ENCODE measurements around the gene TRIM68. TPM values are rescaled to one million over a fixed set of nuclear protein-coding genes. Genes with fewer than 3 reads are reported as not detected.

The TRIM68 gene
- total RNA-seq, 1 experiment from 2014 or later: 5.7 TPM

DNA sequence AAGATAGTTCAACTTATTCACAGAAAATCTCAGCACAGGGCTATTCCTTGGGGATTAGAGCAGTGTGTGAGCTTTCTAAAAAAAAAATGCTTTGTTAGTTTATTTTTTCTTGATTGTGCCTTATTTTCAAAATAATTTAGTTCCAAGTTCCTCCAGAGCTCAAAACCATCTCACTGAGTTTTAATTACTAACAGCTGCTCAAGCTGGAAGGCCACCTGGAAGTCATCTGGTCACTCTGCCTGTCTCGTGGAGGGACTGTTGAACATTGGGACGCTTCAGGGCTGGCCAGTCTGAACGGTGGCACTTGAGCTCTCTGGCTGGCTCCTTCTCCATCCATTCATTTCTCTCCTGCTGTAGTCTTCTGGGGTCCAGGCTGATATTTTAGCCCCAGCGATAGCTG, 39.7 kb upstream of the TRIM68 start:
- BruUV-seq (replicated peaks): no TSS peak
- H3K27me3 ChIP-seq (replicated peaks; ENCODE audit: insufficient read depth, low read depth, low read length, poor library complexity): no peaks in the 10 kb centered on the region
- H3K4me1 ChIP-seq (ENCODE audit: insufficient read depth, low read length, poor library complexity, severe bottlenecking): no peaks in the 10 kb centered on the region
- CTCF ChIA-PET: interaction anchor here (1.0 kb wide), 1 partner anchor 12 kb away, joined by 3 read pairs; no protein-coding TSS in a partner anchor
- no peaks in the 10 kb centered on the region for H3K36me3 ChIP-seq (ENCODE audit: insufficient read depth, low read length, poor library complexity, severe bottlenecking)
- H3K4me3 ChIP-seq (ENCODE audit: low read depth, low read length, poor library complexity, severe bottlenecking): no peak overlapping the region
- no peak for DNase-seq (ENCODE audit: low spot score)
- no peaks in the 10 kb centered on the region for H3K9me3 ChIP-seq (ENCODE audit: low read depth, low read length, poor library complexity, severe bottlenecking)
- intact Hi-C loops (cut with micrococcal nuclease; ENCODE audit: unreplicated experiment): no loop called here
- TF ChIP-seq, protein P1, sequence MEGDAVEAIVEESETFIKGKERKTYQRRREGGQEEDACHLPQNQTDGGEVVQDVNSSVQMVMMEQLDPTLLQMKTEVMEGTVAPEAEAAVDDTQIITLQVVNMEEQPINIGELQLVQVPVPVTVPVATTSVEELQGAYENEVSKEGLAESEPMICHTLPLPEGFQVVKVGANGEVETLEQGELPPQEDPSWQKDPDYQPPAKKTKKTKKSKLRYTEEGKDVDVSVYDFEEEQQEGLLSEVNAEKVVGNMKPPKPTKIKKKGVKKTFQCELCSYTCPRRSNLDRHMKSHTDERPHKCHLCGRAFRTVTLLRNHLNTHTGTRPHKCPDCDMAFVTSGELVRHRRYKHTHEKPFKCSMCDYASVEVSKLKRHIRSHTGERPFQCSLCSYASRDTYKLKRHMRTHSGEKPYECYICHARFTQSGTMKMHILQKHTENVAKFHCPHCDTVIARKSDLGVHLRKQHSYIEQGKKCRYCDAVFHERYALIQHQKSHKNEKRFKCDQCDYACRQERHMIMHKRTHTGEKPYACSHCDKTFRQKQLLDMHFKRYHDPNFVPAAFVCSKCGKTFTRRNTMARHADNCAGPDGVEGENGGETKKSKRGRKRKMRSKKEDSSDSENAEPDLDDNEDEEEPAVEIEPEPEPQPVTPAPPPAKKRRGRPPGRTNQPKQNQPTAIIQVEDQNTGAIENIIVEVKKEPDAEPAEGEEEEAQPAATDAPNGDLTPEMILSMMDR (conservative IDR thresholded peaks at IDR 0.05; ENCODE audit: low read depth, low read length): no peak
- TF ChIP-seq EZH2 (IDR thresholded peaks at IDR 0.05; ENCODE audit: borderline replicate concordance, low read depth, low read length, poor library complexity, severe bottlenecking): no peak
- POLR2A ChIA-PET (ENCODE audit: low non-redundant PET): no interaction called here
- H3K27ac ChIP-seq (ENCODE audit: low read depth, low read length, poor library complexity, severe bottlenecking): no peak overlapping the region

DNA sequence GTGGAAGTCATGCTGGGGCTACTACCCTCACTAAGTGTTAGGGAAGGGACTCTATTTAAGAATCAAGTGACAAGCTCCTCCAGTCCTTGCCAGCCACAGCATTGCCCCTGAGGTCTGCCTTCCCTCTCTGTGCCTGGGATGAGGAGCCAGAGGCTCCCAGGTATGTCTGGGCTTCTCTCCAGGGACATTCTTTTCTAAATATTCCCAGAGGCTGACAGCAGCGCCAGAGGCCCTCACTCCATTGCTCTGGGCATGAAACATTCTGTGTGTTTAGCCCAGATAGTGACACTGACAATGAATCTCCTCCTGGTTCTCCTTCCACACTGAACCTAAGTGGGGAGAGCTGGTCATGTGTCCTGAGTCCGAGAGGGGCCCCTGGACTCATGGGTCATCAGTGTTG, 37.9 kb upstream of the TRIM68 start:
- H3K4me1 ChIP-seq (ENCODE audit: insufficient read depth, low read length, poor library complexity, severe bottlenecking): no peaks in the 10 kb centered on the region
- no peak for DNase-seq (ENCODE audit: low spot score)
- TF ChIP-seq, protein P1 (conservative IDR thresholded peaks at IDR 0.05; ENCODE audit: low read depth, low read length): no peak
- no peak for TF ChIP-seq EZH2 (IDR thresholded peaks at IDR 0.05; ENCODE audit: borderline replicate concordance, low read depth, low read length, poor library complexity, severe bottlenecking)
- intact Hi-C loops (cut with micrococcal nuclease; ENCODE audit: unreplicated experiment): no loop called here
- POLR2A ChIA-PET (ENCODE audit: low non-redundant PET): no interaction called here
- CTCF ChIA-PET: no interaction called here
- no peaks in the 10 kb centered on the region for H3K36me3 ChIP-seq (ENCODE audit: insufficient read depth, low read length, poor library complexity, severe bottlenecking)
- no peak overlapping the region for H3K27ac ChIP-seq (ENCODE audit: low read depth, low read length, poor library complexity, severe bottlenecking)
- no TSS peak for BruUV-seq (replicated peaks)
- no peaks in the 10 kb centered on the region for H3K27me3 ChIP-seq (replicated peaks; ENCODE audit: insufficient read depth, low read depth, low read length, poor library complexity)
- H3K4me3 ChIP-seq (ENCODE audit: low read depth, low read length, poor library complexity, severe bottlenecking): no peak overlapping the region
- no peaks in the 10 kb centered on the region for H3K9me3 ChIP-seq (ENCODE audit: low read depth, low read length, poor library complexity, severe bottlenecking)

DNA sequence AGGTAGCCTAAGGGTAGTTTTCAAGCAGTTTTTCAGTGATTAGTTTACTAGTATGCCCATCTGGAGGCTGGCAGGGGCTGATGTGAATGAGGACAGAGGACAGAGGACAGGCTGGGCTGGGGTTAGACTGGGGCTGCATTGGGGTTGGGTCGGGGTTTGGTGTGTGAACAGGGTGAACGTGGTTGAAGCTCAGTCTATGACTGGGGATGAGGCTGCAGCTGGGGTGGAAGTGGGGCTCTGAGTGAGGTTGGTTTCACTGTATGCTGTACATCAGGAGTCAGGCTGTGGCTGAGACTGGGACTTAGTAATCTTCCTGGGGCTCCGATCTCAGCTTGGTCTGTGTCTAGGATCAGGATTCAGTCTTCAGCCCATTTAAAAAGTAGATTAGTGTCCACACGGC, 36.2 kb upstream of the TRIM68 start:
- Histone ChIP-seq H3K4me1 (ENCODE audit: insufficient read depth, low read length, poor library complexity, severe bottlenecking) (no peaks in the 10 kb centered on the region), H3K9me3 (ENCODE audit: low read depth, low read length, poor library complexity, severe bottlenecking) (no peaks in the 10 kb centered on the region), H3K27ac (ENCODE audit: low read depth, low read length, poor library complexity, severe bottlenecking) (no peak overlapping the region), H3K4me3 (ENCODE audit: low read depth, low read length, poor library complexity, severe bottlenecking) (no peak overlapping the region), H3K36me3 (ENCODE audit: insufficient read depth, low read length, poor library complexity, severe bottlenecking) (no peaks in the 10 kb centered on the region), H3K27me3 (replicated peaks; ENCODE audit: insufficient read depth, low read depth, low read length, poor library complexity) (no peaks in the 10 kb centered on the region)
- CTCF ChIA-PET: no interaction called here
- POLR2A ChIA-PET (ENCODE audit: low non-redundant PET): no interaction called here
- DNase-seq (ENCODE audit: low spot score): no peak
- no TSS peak for BruUV-seq (replicated peaks)
- intact Hi-C loops (cut with micrococcal nuclease; ENCODE audit: unreplicated experiment): no loop called here
- TF ChIP-seq EZH2 (IDR thresholded peaks at IDR 0.05; ENCODE audit: borderline replicate concordance, low read depth, low read length, poor library complexity, severe bottlenecking): no peak
- TF ChIP-seq, protein P1 (conservative IDR thresholded peaks at IDR 0.05; ENCODE audit: low read depth, low read length): no peak
